Small intestine (tissue), 7 donors: Measurements from ENCODE around the gene SEMA4B. TPM values are rescaled to one million over a fixed set of nuclear protein-coding genes. Genes with fewer than 3 reads are reported as not detected.
A peak's percentile ranks its signal among the peaks of the same experiment; 100 is the strongest.

Experiments
- DNase-seq, 2 donors: peaks; one replicate each; pipeline versions ENCODE4 v3.0.0 to v3.0.0-alpha.2; 2013
- FAIRE-seq: peaks from 2 replicates; lab custom pipeline; 2012; peaks lifted over from hg19 to GRCh38; lab: Jason Lieb, UNC
- H3K27ac ChIP-seq, 3 donors: one replicate each; pipeline ENCODE4 v1.5.1; 2013; ENCODE audit warnings: low read length in 2 of 3, mild to moderate bottlenecking in 2 of 3, control low read depth in 1 of 3, inconsistent platforms in 1 of 3, low read depth in 1 of 3, moderate library complexity in 1 of 3
- H3K27me3 ChIP-seq, 3 donors: one replicate each; pipeline ENCODE4 v1.6.1; 2013; ENCODE audit warnings: low read length in 3 of 3, inconsistent platforms in 1 of 3; ENCODE audit not compliant: control insufficient read depth in 3 of 3, insufficient read depth in 3 of 3
- H3K36me3 ChIP-seq, 3 donors: one replicate each; pipeline ENCODE4 v1.6.1; 2013; ENCODE audit warnings: low read length in 3 of 3, inconsistent platforms in 1 of 3, low read depth in 1 of 3, mild to moderate bottlenecking in 1 of 3, moderate library complexity in 1 of 3; ENCODE audit not compliant: control insufficient read depth in 3 of 3, insufficient read depth in 2 of 3
- H3K4me1 ChIP-seq, 3 donors: one replicate each; pipeline ENCODE4 v1.6.1; 2013; ENCODE audit warnings: low read length in 2 of 3, inconsistent platforms in 1 of 3, low read depth in 1 of 3, mild to moderate bottlenecking in 1 of 3, moderate library complexity in 1 of 3; ENCODE audit not compliant: control insufficient read depth in 3 of 3, insufficient read depth in 2 of 3
- H3K4me3 ChIP-seq, 3 donors: one replicate each; pipeline ENCODE4 v1.5.1; 2013; ENCODE audit warnings: low read length in 3 of 3, control low read depth in 1 of 3, inconsistent platforms in 1 of 3, low read depth in 1 of 3, mild to moderate bottlenecking in 1 of 3, moderate library complexity in 1 of 3
- H3K9me3 ChIP-seq, 2 donors: one replicate each; pipeline ENCODE4 v1.6.1; 2013; ENCODE audit warnings: low read depth in 1 of 2, low read length in 1 of 2; ENCODE audit not compliant: control insufficient read depth in 2 of 2, insufficient read depth in 1 of 2
- whole genome bisulfite sequencing, 3 donors: extraction: QIAGEN DNeasy Blood & Tissue Kit; methylation state at CpG; one replicate each; pipeline ENCODE4 v1.1.7; 2013; 5-methylcytosine and 5-hydroxymethylcytosine counted together
- polyA plus RNA-seq, 4 donors: library from polyadenylated mRNA; stranded (reverse) in 3 of 4; unstranded in 1 of 4; fragments of 200-250 nt in 3 of 4; fragments of 120-200 nt in 1 of 4; gene quantifications; one replicate each; pipeline versions ENCODE4 v1.2.1 to v1.2.3, GENCODE V29; 2013
- donor health status: healthy with polysubstance abuse.
- donor health status: control.
- donor health status: control.
- donor health status: Bipolar disorder and iron deficiency.
- donor health status: healthy.

Gene SEMA4B
- polyA plus RNA-seq, 4 donors, result 26.2 to 47.2 (median 34.8) TPM

GRCh38 chr15:90192961-90193786 lies 8.0 kb upstream of the SEMA4B start:
- 54 to 78% (median 68%) methylated on average over 16 of the region's 16 CpGs for WGBS, 3 donors
- no peaks in the 10 kb centered on the region for H3K9me3 ChIP-seq
- H3K4me1 ChIP-seq, result peaks cover 10 to 45% (median 16%) of the 10 kb centered on the region in 3 donors

GRCh38 chr15:90194655-90195054 lies 6.5 kb upstream of the SEMA4B start:
- FAIRE-seq, result no peak
- Histone ChIP-seq H3K9me3 (no peaks in the 10 kb centered on the region), H3K36me3 (peaks cover 0 to 28% (median 0%) of the 10 kb centered on the region in 3 donors), H3K27me3 (no peaks in the 10 kb centered on the region), H3K27ac (no peak overlapping the region), H3K4me1 (peaks cover 10 to 41% (median 16%) of the 10 kb centered on the region in 3 donors), H3K4me3 (no peak overlapping the region)
- DNase-seq, result no peak
- WGBS, 3 donors, result 87 to 94% (median 91%) methylated on average over 2 of the region's 2 CpGs

More at GRCh38 chr15:90192961-90193786, 8.0 kb upstream of the SEMA4B start:
- FAIRE-seq (no peak), DNase-seq (no peak)
- H3K27ac ChIP-seq, result peak overlapping the region; percentile 25 to 90 (median 75)
- H3K4me3 ChIP-seq, result no peak overlapping the region
- no peaks in the 10 kb centered on the region for H3K27me3 ChIP-seq
- H3K36me3 ChIP-seq, result peaks cover 0 to 28% (median 0%) of the 10 kb centered on the region in 3 donors

- Histone ChIP-seq H3K36me3 (peaks cover 0 to 28% (median under 1%) of the 10 kb centered on the region in 3 donors), H3K27me3 (no peaks in the 10 kb centered on the region), H3K4me3 (peak overlapping the region; percentile 84 to 97 (median 96)), H3K9me3 (no peaks in the 10 kb centered on the region), H3K4me1 (peaks cover 2 to 15% (median 4%) of the 10 kb centered on the region in 3 donors), H3K27ac (peak overlapping the region; percentile 68 to 85 (median 84))
- FAIRE-seq, result no peak
- DNase-seq, result no peak
- WGBS, 3 donors, result 15 to 22% (median 20%) methylated on average over 21 to 24 of the region's 24 CpGs
These were observed 498 bp upstream of the SEMA4B start for GRCh38 chr15:90200534-90201129.

GRCh38 chr15:90201944-90202375 lies 830 bp downstream of the SEMA4B start:
- peak overlapping the region; percentile 68 to 85 (median 84) for H3K27ac ChIP-seq
- H3K27me3 ChIP-seq, result no peaks in the 10 kb centered on the region
- H3K36me3 ChIP-seq, result peaks cover 2 to 38% (median 2%) of the 10 kb centered on the region in 3 donors
- H3K9me3 ChIP-seq, result no peaks in the 10 kb centered on the region
- H3K4me3 ChIP-seq, result peak overlapping the region; percentile 84 to 97 (median 96)
- DNase-seq, result peak in 1 of 2 donors; percentile 57
- H3K4me1 ChIP-seq, result peaks cover 2 to 15% (median 4%) of the 10 kb centered on the region in 3 donors
- 6 to 10% (median 7%) methylated on average over 25 of the region's 25 CpGs for WGBS, 3 donors
- no peak for FAIRE-seq

DNA sequence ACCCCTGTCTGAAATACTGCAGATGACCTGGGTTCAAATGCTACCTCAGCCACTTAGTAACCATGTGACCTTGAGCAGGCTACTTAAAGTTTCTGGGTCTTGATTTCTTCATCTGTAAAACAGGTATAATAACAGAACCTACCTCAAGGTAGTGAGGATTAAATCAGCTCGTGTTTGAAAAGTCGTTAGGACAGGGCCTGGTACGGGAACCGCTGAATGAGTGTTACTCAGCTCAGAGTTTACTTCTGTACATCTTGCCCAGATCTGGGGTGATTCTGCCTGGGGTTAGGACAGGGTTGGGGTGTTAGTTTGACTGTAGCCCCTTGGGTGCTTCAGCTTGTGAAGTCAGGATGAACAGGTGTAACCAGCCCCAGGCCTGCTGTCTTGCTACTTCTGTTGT lies 1.8 kb downstream of the SEMA4B start:
- 66 to 84% (median 77%) methylated on average over 4 of the region's 4 CpGs for WGBS, 3 donors
- Histone ChIP-seq H3K27me3 (no peaks in the 10 kb centered on the region), H3K4me1 (peaks cover 2 to 20% (median 4%) of the 10 kb centered on the region in 3 donors), H3K36me3 (peaks cover 2 to 46% (median 2%) of the 10 kb centered on the region in 3 donors), H3K4me3 (peak overlapping the region in 2 of 3 donors; percentile 84 to 96), H3K9me3 (no peaks in the 10 kb centered on the region), H3K27ac (no peak overlapping the region)
- DNase-seq (no peak), FAIRE-seq (no peak)

- peaks cover 1 to 23% (median 4%) of the 10 kb centered on the region in 3 donors for H3K4me1 ChIP-seq
- no peak overlapping the region for H3K27ac ChIP-seq
- H3K27me3 ChIP-seq, result no peaks in the 10 kb centered on the region
- WGBS, 3 donors, result 95 to 97% (median 96%) methylated on average over 7 of the region's 7 CpGs
- DNase-seq (no peak), FAIRE-seq (no peak)
- H3K9me3 ChIP-seq, result no peaks in the 10 kb centered on the region
- no peak overlapping the region for H3K4me3 ChIP-seq
- H3K36me3 ChIP-seq, result peaks cover 2 to 51% (median 2%) of the 10 kb centered on the region in 3 donors
These were observed 2.3 kb downstream of the SEMA4B start for GRCh38 chr15:90203473-90203872.

DNA sequence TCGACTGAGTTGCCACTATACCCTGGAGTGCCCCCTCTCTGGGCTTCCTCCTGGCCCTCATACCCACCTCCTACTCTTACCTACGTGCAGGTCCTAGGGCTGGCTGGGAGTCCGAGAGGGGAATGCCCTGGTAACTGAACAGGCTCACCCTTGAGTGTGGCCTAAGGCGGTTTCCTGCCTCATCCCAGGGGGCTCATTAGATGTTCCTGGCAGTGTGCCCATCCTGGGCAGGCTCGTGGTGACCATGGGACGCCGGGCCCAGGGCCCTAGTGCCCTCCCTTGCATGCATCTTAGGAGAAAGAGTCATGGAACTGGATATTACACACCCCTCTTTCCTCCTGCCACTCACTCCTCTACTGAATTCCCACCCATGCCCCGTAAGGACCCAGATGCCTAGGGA lies 2.8 kb downstream of the SEMA4B start:
- WGBS, 3 donors, result 69 to 84% (median 82%) methylated on average over 8 of the region's 8 CpGs
- no peak for DNase-seq

More for the DNA sequence above, 2.8 kb downstream of the SEMA4B start:
- Histone ChIP-seq H3K36me3 (peaks cover 2 to 56% (median 2%) of the 10 kb centered on the region in 3 donors), H3K9me3 (no peaks in the 10 kb centered on the region), H3K4me3 (no peak overlapping the region), H3K4me1 (peaks cover 0 to 27% (median 4%) of the 10 kb centered on the region in 3 donors), H3K27ac (no peak overlapping the region), H3K27me3 (no peaks in the 10 kb centered on the region)
- FAIRE-seq, result no peak
